NK-92 (cell line): Measurements from ENCODE around the gene SIRPG.
"Not testable (repeated sequence)": the region's sequence is repeated elsewhere in the genome, so short reads cannot be mapped to it uniquely, and the experiment has no call there.

Experiments
- DNase-seq: peaks from one replicate; lab custom pipeline; 2025; ENCODE audit not compliant: unreplicated experiment; lab: John Stamatoyannopoulos, UW

SIRPG gene

DNA sequence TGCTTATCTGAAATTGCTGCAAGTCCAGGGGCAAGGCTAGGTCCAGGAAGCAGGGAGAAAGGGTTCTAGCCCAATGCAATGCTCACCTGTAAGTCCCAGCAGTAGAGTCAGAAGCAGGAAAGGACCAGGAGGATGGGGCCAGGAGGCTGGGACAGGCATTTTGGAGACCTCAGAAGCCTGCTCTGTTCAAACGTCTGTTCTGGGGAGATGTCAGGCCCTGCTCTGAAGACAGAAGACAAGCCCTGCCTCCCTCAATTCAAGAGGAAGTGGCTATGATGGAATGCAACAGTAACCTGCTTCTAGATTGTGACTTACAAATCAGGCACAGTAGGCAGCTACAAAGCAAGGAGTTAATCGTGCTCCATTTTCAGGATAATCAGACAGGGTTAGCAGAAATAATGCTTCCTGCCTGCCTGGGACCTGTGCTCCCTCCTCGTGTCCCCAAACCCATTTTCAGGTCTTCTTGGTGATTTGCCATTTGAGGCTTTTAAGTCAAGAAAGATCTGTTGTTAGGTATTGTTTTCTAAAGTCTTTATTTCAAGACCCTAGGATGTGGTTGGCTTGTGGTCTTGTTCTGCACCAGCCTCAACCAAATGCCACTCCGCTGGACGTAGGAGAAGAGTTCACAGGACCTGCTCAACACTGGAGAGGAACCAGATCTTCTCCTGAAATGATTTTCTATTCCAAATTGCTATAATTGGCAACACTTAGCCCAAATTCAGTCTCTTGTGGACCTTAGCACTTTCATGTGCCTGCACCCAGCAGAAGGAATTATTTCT, at the start of gene SIRPG:
Gene SIRPG (minus strand): TSS at position 224 of the 779 bp plus-strand sequence. CDS start 65 bp downstream, at position 159.
- DNase-seq = no peak

DNA sequence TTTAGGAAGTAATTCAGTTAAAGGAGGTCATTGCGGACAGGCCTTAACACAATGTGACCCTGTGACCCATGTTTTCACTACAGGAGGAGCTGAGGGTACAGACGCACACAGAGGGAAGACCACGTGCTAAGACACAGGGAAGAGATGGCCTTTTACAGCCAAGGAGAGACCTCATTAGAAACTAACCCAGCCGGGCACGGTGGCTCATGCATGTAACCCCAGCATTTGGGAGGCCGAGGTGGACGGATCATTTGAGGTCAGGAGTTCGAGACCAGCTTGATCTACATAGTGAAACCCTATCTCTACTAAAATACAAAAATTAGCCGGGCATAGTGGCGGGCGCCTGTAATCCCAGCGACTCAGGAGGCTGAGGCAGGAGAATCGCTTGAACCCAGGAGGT, 49.3 kb upstream of the SIRPG start:
- not testable (repeated sequence) for DNase-seq

DNA sequence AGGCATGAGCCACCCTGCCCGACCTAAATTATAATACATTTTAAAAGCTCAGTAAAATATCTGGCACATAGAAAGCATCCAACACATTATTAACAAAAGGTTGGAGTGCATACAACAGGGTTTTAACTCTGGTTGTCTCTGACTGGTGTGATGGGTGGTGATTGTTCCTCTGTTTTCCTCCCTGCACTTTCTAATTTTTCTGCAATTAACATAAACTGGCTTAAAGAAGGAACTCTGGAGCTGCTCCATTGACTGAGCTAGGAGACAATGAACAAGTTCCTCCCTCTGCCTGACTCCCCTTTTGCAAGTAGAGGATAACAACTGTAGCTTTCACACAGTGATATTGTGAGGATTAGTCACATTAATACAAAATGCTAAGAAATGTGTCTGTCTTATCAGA, 48.5 kb upstream of the SIRPG start:
- no peak for DNase-seq

DNA sequence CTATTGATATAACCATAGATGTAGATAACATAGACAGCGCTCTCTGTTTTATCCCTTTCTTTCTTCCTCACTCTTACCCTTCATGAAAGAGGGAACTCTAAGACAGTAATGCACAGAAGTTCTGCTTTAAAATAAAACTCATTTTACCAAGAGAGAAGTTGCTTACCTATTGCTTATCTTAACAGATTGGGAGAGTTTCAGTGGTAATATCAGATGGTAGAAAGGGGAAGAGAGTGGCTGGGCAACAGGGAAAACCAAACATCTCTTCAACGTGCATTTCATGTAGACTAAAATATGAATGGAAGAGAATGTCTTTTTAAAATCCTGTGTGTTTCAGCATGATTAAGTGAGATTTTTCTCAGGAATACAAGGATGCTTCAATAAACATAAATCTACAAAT, 45.3 kb upstream of the SIRPG start:
- DNase-seq = no peak

DNA sequence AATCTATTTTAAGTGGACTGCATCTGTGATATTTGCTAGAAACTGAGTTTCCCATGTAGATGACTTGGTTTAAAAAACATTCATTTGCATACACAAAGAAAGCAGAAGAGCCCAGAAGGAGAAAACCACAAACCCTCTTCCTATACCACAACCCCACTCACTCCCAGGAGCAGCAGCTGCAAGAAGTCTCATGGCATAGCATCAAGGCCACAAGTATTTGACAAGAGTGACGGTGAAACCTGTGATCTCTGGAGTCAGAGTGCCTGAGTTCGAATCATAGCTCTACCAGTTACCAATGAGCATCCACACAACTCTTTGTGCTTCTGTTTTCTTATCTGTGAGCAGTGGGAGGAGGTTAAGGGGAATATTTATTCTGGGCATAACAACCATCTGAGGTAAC, 44.7 kb upstream of the SIRPG start:
- DNase-seq = no peak

DNA sequence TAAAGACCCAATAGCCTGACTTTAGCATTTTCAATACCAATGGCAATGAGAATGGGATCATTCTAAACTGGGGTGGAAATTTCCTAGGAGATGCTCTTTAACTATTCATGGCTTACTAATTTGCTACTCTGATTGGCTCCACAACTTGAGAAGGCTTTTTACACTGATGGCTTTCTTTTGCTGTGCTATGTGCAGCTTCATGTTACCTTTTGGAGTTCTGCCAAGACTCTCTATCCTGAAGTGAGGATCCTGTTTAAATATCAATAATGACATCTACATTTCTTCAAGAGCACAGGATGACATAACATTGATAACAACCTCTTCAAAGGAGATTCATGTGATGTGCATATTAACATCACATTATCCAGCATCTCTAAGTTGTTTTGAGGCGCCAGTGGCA, 43.4 kb upstream of the SIRPG start:
- no peak for DNase-seq

DNA sequence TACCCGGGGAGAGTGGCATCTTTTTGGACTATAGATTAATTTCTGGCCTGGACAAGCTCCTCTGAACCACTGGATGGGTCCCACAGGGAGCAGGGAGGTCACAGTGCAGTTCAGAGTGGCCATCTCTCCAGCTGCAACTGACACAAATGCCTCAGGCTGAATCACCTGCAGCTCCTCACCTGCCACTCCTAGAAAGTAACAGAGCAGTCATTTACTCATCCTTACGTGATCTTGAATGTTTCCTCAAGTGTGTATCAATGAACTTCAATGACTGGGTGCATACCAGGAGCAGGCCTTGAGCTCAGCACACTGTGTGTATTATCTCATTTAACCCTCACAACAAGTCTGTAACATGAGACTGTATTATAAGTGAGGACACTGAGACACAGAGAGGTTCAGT, 40.0 kb upstream of the SIRPG start:
- DNase-seq = no peak

DNA sequence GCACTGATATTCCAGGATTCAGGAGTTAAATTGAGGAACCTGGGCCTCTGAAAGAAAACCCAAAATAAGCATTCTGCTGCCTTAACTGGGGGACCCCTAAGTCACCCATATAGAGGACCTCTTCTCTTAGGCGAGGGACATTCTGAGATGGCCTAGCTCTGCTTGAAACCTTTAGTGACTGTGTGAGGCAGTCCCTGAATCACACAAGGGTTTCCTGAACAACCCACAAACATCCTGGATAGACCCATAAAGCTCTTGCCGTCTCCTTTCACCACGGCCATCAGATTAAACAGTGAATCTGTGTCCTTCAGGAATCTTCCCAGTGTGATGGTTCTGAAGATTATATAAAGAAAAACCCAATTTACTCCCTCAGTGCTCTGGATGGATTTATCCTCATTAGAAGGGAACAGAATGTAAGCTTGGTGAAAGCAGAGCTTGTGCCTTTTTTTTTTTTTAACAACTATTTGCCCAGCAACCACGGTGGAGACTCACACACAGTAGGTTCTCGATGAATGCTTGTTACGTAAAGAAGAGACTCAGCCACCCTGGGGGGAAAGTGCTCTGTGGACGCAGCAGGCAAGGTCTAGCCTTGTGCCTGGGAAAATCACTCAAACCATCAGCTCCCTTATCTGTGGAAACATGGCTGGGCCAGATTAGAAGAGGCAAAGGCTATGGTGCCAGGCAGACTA, 39.1 kb upstream of the SIRPG start:
- no peak for DNase-seq

DNA sequence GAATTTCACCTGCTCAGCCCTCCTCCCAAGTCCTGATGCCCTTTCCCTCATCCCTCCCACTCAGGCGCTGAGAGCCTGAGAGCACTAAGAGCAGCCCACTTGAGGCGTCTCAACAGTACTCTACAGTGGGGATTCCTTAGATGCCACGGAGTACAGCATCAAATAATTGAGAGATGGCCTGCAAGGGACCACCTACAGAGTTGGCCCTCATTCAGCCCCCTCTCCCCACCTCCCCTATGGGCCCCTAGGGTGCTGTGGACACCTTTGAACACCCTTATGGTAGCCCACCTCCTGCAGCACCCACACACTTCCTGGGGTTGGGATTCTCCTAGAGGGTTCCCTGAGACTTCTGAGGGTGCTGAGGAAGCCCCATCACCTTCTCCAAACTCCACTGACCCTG, 37.1 kb upstream of the SIRPG start:
- DNase-seq = no peak

DNA sequence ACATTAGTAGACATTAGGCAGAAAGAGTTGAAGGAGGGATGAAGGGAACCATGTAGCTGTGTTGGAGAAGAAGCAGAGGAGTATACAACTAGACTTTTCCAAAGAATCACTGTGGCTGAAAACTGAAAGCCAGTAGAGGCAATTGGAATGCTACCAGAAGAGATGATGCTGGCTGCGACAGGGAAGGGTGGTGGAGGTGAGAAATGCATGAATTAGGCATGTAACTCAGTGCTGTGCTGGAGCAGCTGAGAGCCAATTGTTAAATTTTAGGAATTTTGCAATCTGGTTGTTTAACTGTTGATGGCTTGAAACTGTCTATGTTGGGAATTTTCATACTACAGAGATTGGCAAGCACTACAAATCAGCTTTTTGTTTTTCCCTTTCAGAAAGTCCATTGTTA, 35.8 kb upstream of the SIRPG start:
- DNase-seq = no peak

DNA sequence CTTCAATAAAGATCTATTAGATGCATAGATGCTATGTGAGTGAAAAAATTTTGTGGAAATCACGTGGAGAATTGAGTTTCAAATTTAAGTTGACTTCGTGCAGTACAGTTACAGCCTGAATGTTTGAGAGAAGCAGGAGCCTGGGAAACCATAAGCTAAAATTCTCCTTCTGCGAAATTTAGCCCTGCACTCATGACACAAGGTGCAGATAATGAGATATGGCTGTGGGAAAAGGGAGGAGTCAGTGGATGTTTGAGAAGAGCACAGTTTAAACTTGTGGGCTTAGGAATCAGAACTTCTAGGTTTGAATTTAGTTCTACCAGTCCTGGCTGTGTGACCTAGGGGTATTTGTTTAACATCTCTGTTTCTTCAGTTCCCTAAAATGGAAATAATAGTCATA, 32.1 kb upstream of the SIRPG start:
- DNase-seq = no peak

DNA sequence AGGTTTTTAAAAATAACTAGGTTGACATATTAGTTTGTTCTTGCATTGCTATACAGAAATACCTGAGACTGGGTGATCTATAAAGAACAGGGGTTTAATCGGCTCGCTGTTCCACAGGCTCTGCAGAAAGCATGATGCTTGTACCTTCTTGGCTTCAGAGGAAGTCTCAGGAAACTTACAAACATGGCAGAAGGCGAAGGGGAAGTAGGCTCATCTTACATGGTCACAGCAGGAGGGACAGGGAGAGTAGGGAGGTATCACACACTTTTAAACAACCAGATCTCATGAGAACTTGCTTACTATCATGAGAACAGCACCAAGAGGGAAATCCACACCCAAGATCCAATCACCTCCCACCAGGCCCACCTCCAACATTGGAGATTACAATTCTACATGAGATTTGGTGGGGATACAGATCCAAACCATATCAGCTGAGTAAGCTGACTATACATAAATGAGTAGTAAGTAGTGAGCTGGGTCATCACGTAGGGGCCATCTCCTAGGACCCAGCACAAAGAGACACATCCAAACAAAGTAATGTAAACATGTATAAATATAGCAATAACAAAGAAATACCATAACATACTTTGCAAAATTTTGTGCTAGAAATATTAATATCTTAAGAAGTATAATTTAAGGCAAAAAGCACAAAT, 31.4 kb upstream of the SIRPG start:
- no peak for DNase-seq

DNA sequence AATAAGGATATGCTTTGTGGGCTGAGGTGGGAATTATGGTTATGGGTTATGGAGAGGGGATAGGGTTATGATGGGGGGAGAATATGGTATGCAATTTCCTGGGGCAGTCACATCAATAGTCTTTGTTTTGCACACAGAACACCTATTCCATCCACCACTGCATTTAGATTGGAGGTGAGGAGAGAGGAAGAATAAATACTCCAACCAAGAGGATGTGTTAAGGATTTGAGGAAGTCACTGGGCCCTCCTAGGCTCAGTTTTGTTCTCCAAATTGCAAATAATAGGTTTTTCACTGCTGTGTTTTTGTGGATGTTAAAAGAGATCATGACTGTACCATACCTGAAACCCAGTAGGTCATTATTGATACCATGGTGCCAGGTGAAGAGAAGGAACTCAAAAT, 29.5 kb upstream of the SIRPG start:
- DNase-seq = no peak

DNA sequence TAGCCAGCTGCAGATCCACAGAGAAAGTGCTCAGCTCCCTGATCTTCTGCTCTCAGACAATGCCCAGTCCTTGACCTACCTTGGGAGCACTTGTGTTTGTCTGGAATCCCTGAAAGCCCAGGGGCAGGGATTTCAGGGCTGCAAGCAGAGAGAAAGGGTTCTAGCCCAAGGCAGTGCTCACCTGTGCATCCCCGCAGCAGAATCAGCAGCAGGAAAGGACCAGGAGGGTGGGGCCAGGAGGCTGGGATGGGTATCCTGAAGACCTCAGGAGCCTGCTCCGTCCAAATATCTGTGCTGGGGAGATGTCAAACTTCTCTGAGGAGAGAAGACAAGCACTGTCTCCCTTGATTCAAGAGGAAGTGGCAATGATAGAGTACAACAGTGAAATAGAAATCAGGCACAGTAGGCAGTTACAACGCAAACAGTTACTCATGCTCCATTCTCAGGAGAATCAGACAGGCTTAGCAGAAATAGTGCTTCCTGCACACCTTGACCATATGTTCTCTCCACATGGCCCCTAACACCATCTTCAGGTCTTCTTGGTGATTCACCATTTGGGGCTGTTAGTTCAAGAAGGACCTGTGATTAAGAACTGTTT, 28.7 kb upstream of the SIRPG start:
- DNase-seq = no peak

DNA sequence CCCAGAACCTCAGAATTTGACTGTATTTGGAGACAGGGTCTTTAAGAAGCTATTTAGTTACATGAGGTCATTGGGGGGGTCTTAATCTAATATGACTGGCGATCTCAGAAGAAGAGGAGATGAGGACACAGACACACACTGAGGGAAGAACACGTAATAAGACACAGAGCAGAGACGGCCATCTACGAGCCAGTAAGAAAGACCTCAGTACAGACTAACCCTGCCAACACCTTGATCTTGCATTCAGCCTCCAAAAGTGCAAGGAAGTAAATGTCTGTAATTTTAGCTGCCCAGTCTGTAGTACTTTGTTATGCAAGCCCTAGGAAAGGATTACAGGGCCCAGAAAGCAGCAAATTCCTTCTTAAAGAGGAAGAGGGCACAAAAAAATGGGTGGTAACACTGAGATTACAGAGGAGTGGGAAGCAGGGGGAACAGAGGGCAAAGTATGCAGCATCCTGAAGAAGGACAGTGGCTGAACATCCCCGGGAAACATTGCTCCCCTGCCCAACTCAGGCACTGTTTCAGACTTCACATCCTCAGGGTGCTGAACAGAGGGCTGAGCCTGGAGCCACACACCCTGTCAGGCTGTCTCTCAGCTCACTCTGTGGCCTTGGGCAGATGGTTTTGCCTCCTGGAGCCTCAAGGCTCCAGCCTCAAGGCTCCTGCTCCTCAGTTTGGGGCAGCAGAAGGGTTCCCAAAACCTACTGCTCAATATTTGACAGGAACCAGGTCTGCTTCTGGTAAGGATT, 27.9 kb upstream of the SIRPG start:
- no peak for DNase-seq

DNA sequence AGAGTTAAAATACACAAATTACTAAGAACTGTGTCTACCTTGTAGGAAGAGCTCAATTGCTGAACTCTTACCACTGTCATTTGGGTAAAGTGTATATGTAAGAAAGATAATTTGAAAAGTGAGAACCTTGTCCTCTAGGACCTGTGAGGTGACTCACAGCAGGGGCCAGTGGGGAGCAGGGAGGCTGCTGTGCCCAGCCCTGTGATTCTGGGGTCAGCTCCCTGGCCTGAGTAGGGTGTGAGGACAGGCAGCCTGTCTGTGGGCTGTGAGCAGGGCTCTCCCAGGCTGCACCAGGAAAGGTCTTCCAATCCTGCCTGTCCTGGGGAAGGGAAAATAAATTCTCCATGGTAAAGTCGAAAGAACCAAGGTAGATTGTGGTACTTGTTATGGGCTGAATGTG, 27.3 kb upstream of the SIRPG start:
- no peak for DNase-seq

DNA sequence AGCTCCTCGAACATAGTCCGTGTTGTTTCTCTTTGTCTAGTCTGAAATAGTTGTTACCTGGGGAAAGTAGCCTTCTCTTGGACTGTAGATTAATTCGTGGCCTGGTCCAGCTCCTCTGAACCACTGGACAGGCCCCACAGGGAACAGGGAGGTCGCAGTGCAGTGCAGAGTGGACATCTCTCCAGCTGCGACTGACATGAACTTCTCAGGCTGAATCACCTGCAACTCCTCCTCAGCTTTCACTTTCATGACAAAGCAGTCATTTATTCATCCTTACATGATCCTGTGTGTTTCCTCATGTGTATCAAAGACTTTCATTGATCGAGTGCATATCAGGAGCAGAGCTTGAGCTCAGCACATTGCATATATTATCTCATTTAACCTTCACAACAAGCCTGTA, 19.1 kb upstream of the SIRPG start:
- DNase-seq = no peak

DNA sequence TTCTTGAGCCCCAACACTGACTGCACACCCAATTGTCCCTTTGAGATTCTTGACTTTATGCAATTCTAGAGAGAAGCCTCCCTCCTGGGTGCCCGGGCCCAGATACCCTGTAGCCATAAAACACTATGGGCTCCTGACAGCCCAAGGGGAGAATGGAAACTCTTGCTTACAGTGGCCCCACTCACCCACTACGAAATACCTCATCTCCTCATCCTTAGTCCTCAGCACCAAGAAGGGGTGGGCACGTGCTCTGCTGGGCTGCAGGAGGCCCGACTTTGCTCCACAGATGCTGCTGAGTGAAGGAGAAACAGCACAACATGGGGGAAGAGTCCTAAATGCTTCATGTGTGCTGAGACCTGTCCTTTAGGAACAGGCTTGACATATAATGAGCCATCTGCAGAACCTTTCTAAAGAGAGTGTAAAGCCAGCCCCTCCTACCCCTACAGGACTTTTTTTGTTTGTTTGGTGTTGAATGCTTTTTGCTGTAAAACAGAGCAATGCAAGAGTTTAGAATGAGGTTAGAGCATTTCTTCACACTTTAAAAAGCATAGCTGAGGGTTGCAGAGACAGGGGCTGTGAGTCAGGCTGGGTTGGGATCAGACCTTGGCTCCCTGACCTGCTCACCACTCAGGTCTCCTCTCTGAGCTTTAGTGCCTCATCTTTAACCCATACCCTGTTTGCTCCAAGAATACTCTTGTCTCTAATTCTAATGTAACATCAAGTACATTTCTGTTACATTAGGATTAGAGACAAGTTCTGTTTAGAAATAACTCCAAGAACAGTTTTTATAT, 17.6 kb upstream of the SIRPG start:
- DNase-seq = no peak

DNA sequence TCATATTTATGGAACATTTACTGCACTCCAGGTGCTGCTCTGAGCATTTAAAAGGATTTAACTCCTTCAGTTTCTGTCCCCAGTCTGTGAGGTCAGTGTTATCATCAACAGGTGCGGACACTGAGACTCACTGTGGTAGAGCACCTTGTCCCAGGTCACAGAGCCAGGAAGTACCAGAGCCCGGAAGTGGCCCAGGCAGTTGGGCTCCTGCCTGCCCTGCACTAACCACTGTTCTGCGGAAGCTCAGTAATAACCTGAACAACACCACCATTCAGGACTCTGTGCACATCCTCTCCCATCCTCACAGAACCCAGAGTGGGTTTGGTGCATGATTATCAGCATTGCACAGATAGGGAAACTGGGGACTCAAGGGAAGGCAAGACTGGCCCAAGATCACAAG, 16.8 kb upstream of the SIRPG start:
- no peak for DNase-seq

DNA sequence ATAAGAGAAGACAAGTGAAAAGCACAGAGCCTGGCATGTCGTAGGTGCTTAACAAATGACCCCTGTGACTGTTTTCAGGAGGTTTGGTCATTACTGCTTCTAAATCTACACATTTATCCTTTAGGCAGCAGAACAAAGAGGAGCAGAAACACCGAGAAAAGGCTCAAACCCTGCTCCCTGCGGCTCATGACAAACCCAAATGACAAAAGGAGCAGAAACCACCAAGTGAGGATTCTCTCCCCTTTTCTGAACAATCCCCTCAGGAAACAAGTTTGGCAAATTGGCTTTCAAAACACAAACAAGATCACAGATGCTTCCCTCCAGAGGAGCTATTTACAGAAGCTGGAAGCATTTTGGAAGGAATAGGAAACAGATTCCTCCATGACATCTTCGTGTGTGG, 15.8 kb upstream of the SIRPG start:
- no peak for DNase-seq
